ENCODE data around the gene PPFIBP2. TPM values are rescaled to one million over a fixed set of nuclear protein-coding genes. Genes with fewer than 3 reads are reported as not detected.

Gene PPFIBP2
- total RNA-seq, 1 experiment from 2014 or later: 13.9 TPM

DNA sequence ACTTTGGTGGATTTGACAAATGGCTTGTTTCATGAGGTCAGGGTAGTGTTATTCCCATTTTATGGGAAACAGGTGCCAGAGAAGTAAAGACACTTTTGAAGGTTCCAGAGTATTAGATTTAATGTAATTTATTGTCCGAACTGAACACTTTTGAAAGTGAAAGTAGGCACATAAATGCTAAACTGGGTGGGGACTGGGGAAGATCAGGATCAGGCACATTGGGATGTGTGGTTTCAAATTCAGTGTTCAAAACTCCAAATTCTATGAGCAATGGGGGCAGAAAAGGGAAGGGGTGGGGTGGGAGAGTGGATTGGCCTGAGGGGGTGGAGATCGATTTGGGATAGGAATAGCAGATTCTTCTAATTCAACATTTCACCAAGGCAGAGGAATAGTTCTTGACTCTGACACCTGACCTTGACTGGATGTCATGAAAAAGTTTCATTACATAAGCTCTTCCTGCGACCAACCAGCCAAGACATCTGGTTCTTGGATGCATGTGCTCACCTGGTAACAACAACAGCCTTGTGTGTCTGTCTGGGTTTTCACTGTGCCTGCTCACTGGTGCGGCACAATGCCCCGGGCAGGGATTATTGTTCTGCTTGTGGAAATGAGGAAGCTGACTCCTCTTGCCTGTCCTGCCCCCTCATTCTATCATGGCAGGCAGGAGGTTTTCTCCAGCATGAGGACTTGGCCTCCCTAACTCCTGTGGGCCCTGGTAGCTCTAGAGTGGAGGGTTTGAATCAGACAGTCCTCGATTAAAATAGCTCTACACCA lies 10.8 kb downstream of the PPFIBP2 start:
- Histone ChIP-seq H3K4me2 (no peak overlapping the region), H4K20me1 (ENCODE audit: insufficient read depth) (no peaks in the 10 kb centered on the region), H3K9me3 (ENCODE audit: insufficient read depth, low read depth) (no peaks in the 10 kb centered on the region), H3K4me1 (replicated peaks; ENCODE audit: insufficient read depth) (no peaks in the 10 kb centered on the region), H3K4me3 (no peak overlapping the region), H3F3A (ENCODE audit: insufficient read depth, low read depth) (no peaks in the 10 kb centered on the region), H3K9me2 (ENCODE audit: insufficient read depth) (no peaks in the 10 kb centered on the region), H3K36me3 (ENCODE audit: low read depth) (no peaks in the 10 kb centered on the region), H3K27me3 (ENCODE audit: insufficient read depth, low read depth) (no peaks in the 10 kb centered on the region), H3K79me2 (ENCODE audit: low read depth) (no peaks in the 10 kb centered on the region), H3K27ac (no peak overlapping the region), H2AFZ (no peak overlapping the region)
- no peak for DNase-seq
- BruUV-seq (replicated peaks): no TSS peak
- CTCF ChIA-PET: no interaction called here
- POLR2A ChIA-PET (ENCODE audit: unreplicated experiment): interaction anchor here (0.6 kb wide), 1 partner anchor 147 kb away, joined by 3 read pairs; no protein-coding TSS in a partner anchor
- no peak for TF ChIP-seq EZH2 (IDR thresholded peaks at IDR 0.05; ENCODE audit: low read depth)
- TF ChIP-seq, protein P1, sequence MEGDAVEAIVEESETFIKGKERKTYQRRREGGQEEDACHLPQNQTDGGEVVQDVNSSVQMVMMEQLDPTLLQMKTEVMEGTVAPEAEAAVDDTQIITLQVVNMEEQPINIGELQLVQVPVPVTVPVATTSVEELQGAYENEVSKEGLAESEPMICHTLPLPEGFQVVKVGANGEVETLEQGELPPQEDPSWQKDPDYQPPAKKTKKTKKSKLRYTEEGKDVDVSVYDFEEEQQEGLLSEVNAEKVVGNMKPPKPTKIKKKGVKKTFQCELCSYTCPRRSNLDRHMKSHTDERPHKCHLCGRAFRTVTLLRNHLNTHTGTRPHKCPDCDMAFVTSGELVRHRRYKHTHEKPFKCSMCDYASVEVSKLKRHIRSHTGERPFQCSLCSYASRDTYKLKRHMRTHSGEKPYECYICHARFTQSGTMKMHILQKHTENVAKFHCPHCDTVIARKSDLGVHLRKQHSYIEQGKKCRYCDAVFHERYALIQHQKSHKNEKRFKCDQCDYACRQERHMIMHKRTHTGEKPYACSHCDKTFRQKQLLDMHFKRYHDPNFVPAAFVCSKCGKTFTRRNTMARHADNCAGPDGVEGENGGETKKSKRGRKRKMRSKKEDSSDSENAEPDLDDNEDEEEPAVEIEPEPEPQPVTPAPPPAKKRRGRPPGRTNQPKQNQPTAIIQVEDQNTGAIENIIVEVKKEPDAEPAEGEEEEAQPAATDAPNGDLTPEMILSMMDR (conservative IDR thresholded peaks at IDR 0.05): no peak
- intact Hi-C loops (cut with micrococcal nuclease; ENCODE audit: unreplicated experiment): no loop called here

DNA sequence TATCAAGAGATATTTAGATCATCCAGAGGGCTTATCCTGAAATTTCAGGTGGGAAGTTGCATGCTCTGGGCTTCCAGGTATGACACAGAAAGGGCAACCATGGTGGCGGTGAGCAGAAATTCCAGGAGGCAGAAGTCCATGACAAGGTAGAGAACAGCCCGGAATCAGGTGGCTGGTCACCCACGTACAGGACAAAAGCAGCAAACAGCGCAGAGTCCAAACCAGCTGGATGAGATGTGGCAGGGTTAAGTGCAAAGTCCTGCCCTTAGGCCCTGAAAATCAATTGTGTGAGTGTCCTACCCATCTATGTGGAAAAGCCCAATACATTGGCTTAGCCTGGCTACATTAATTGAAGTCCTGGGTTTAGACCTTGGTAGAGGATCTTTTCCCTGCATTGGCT lies 11.6 kb downstream of the PPFIBP2 start:
- no peaks in the 10 kb centered on the region for H4K20me1 ChIP-seq (ENCODE audit: insufficient read depth)
- ChIA-PET CTCF (no interaction called here), POLR2A (ENCODE audit: unreplicated experiment) (no interaction called here)
- no peaks in the 10 kb centered on the region for H3K9me2 ChIP-seq (ENCODE audit: insufficient read depth)
- no peak overlapping the region for H3K4me2 ChIP-seq
- no peak for TF ChIP-seq EZH2 (IDR thresholded peaks at IDR 0.05; ENCODE audit: low read depth)
- TF ChIP-seq, protein P1 (conservative IDR thresholded peaks at IDR 0.05): no peak
- BruUV-seq (replicated peaks): no TSS peak
- no peaks in the 10 kb centered on the region for H3K36me3 ChIP-seq (ENCODE audit: low read depth)
- intact Hi-C loops (cut with micrococcal nuclease; ENCODE audit: unreplicated experiment): no loop called here
- no peaks in the 10 kb centered on the region for H3K79me2 ChIP-seq (ENCODE audit: low read depth)
- H3K27me3 ChIP-seq (ENCODE audit: insufficient read depth, low read depth): no peaks in the 10 kb centered on the region
- no peak overlapping the region for H3K27ac ChIP-seq
- no peak for DNase-seq
- H3K9me3 ChIP-seq (ENCODE audit: insufficient read depth, low read depth): no peaks in the 10 kb centered on the region
- H3K4me1 ChIP-seq (replicated peaks; ENCODE audit: insufficient read depth): no peaks in the 10 kb centered on the region
- no peak overlapping the region for H2AFZ ChIP-seq
- no peaks in the 10 kb centered on the region for H3F3A ChIP-seq (ENCODE audit: insufficient read depth, low read depth)
- H3K4me3 ChIP-seq: no peak overlapping the region

DNA sequence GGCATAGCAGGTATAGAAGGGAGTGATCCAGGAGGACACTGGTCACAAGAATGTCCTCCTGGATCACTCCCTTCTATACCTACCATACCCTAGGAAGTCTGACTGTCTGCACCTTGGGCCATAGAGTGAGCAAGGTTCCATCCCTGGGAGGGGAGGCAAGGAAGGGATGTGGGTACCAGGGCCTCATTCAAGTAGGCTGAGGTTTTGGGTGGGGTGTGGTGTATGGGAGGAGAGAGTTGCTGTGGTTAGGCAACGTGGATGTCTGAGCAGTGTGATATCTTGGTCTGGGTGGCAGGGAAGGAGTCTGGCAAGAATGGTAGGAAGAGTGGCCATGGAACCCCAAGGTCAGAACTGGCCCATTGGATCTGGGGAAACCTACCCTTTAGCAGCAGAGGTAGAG lies 13.2 kb downstream of the PPFIBP2 start:
- Histone ChIP-seq H3K9me2 (ENCODE audit: insufficient read depth) (no peaks in the 10 kb centered on the region), H3K36me3 (ENCODE audit: low read depth) (no peaks in the 10 kb centered on the region), H3K27me3 (ENCODE audit: insufficient read depth, low read depth) (no peaks in the 10 kb centered on the region), H3F3A (ENCODE audit: insufficient read depth, low read depth) (no peaks in the 10 kb centered on the region), H3K4me2 (no peak overlapping the region), H4K20me1 (ENCODE audit: insufficient read depth) (no peaks in the 10 kb centered on the region), H3K4me3 (no peak overlapping the region), H3K79me2 (ENCODE audit: low read depth) (no peaks in the 10 kb centered on the region), H3K9me3 (ENCODE audit: insufficient read depth, low read depth) (no peaks in the 10 kb centered on the region), H2AFZ (no peak overlapping the region), H3K27ac (no peak overlapping the region), H3K4me1 (replicated peaks; ENCODE audit: insufficient read depth) (no peaks in the 10 kb centered on the region)
- no peak for TF ChIP-seq EZH2 (IDR thresholded peaks at IDR 0.05; ENCODE audit: low read depth)
- TF ChIP-seq, protein P1 (conservative IDR thresholded peaks at IDR 0.05): no peak
- intact Hi-C loops (cut with micrococcal nuclease; ENCODE audit: unreplicated experiment): no loop called here
- ChIA-PET POLR2A (ENCODE audit: unreplicated experiment) (no interaction called here), CTCF (no interaction called here)
- no TSS peak for BruUV-seq (replicated peaks)
- no peak for DNase-seq
